Activated naive CD4-positive, alpha-beta T cell treated with anti-CD3 and anti-CD28 coated beads, Interleukin-2, amount 10 ng/mL, durations not matched to agents 7 days and 5 days (primary cell): ENCODE data around the gene GTF2IRD1.
A peak's percentile ranks its signal among the peaks of the same experiment; 100 is the strongest.
"Not testable (repeated sequence)": the region's sequence is repeated elsewhere in the genome, so short reads cannot be mapped to it uniquely, and the experiment has no call there.

Source experiments
- CTCF ChIA-PET: fragments of 350-600 bp; sonication (Branson Sonifier 250); formaldehyde crosslinking; loops from one replicate; lab custom pipeline; 2021; ENCODE audit warnings: antibody characterized with exemption; lab: Charles Lee
- DNase-seq: peaks from one replicate; pipeline ENCODE4 v3.0.0-alpha.2; 2020
- H3K27ac Mint-ChIP-seq: one replicate; pipeline ENCODE4 v1.8.0; 2021; ENCODE audit warnings: mild to moderate bottlenecking, moderate library complexity, mixed read lengths
- H3K27me3 Mint-ChIP-seq: one replicate; pipeline ENCODE4 v1.8.0; 2021; ENCODE audit warnings: mild to moderate bottlenecking, mixed read lengths
- H3K36me3 Mint-ChIP-seq: one replicate; pipeline ENCODE4 v1.8.0; 2021; ENCODE audit warnings: mixed read lengths
- H3K4me1 Mint-ChIP-seq: one replicate; pipeline ENCODE4 v1.8.0; 2021; ENCODE audit warnings: mixed read lengths
- H3K4me3 Mint-ChIP-seq: one replicate; pipeline ENCODE4 v1.8.0; 2021; ENCODE audit warnings: mild to moderate bottlenecking, moderate library complexity, mixed read lengths
- H3K9me3 Mint-ChIP-seq: one replicate; pipeline ENCODE4 v1.8.0; 2021; ENCODE audit warnings: mixed read lengths

Gene GTF2IRD1

GRCh38 chr7:74482197-74482467 is 28.4 kb downstream of the GTF2IRD1 start:
- CTCF ChIA-PET, result no interaction called here
- peaks cover 33% of the 10 kb centered on the region for H3K27me3 Mint-ChIP-seq
- H3K4me1 Mint-ChIP-seq, result peaks cover 3% of the 10 kb centered on the region
- H3K4me3 Mint-ChIP-seq, result no peak overlapping the region
- H3K9me3 Mint-ChIP-seq, result no peaks in the 10 kb centered on the region
- no peaks in the 10 kb centered on the region for H3K36me3 Mint-ChIP-seq
- H3K27ac Mint-ChIP-seq, result no peak overlapping the region
- no peak for DNase-seq

- CTCF ChIA-PET, result no interaction called here
- Mint-ChIP-seq H3K27ac (no peak overlapping the region), H3K4me3 (no peak overlapping the region), H3K4me1 (peaks cover 2% of the 10 kb centered on the region), H3K27me3 (peaks cover 35% of the 10 kb centered on the region), H3K36me3 (no peaks in the 10 kb centered on the region), H3K9me3 (no peaks in the 10 kb centered on the region)
- DNase-seq, result no peak
Observed at GRCh38 chr7:74482629-74483401, 29.1 kb downstream of the GTF2IRD1 start.

- Mint-ChIP-seq H3K27me3 (peaks cover 35% of the 10 kb centered on the region), H3K4me1 (no peaks in the 10 kb centered on the region), H3K4me3 (no peak overlapping the region), H3K36me3 (no peaks in the 10 kb centered on the region), H3K27ac (no peak overlapping the region), H3K9me3 (no peaks in the 10 kb centered on the region)
- no peak for DNase-seq
- CTCF ChIA-PET, result no interaction called here
Observed at GRCh38 chr7:74483402-74484336, 30.0 kb downstream of the GTF2IRD1 start.

- CTCF ChIA-PET, result no interaction called here
Observed at GRCh38 chr7:74485611-74486010, 31.9 kb downstream of the GTF2IRD1 start.

GRCh38 chr7:74488518-74489030 is 34.9 kb downstream of the GTF2IRD1 start:
- H3K9me3 Mint-ChIP-seq, H3K36me3 Mint-ChIP-seq, H3K4me1 Mint-ChIP-seq, H3K27ac Mint-ChIP-seq, CTCF ChIA-PET, H3K4me3 Mint-ChIP-seq, DNase-seq: not testable (repeated sequence)
- peaks cover 27% of the 10 kb centered on the region for H3K27me3 Mint-ChIP-seq

More at GRCh38 chr7:74485611-74486010, 31.9 kb downstream of the GTF2IRD1 start:
- H3K9me3 Mint-ChIP-seq, result no peaks in the 10 kb centered on the region
- H3K4me3 Mint-ChIP-seq, result no peak overlapping the region
- no peak for DNase-seq
- no peaks in the 10 kb centered on the region for H3K4me1 Mint-ChIP-seq
- H3K27ac Mint-ChIP-seq, result no peak overlapping the region
- no peaks in the 10 kb centered on the region for H3K36me3 Mint-ChIP-seq
- H3K27me3 Mint-ChIP-seq, result peaks cover 37% of the 10 kb centered on the region

- Mint-ChIP-seq H3K27me3 (peaks cover 29% of the 10 kb centered on the region), H3K27ac (no peak overlapping the region), H3K9me3 (no peaks in the 10 kb centered on the region), H3K4me1 (no peaks in the 10 kb centered on the region), H3K36me3 (no peaks in the 10 kb centered on the region), H3K4me3 (no peak overlapping the region)
- CTCF ChIA-PET, result no interaction called here
- DNase-seq, result no peak
Observed at GRCh38 chr7:74489997-74490945, 36.6 kb downstream of the GTF2IRD1 start.

- H3K36me3 Mint-ChIP-seq, H3K9me3 Mint-ChIP-seq, H3K27ac Mint-ChIP-seq, H3K4me1 Mint-ChIP-seq, H3K4me3 Mint-ChIP-seq, DNase-seq: not testable (repeated sequence)
- H3K27me3 Mint-ChIP-seq, result peaks cover 30% of the 10 kb centered on the region
- CTCF ChIA-PET, result interaction anchor here (0.6 kb wide), 1 partner anchor 49 kb away, joined by 3 read pairs; no protein-coding TSS in a partner anchor
Observed at GRCh38 chr7:74491490-74491889, 37.8 kb downstream of the GTF2IRD1 start.

- H3K27me3 Mint-ChIP-seq, result peaks cover 20% of the 10 kb centered on the region
- peaks cover 6% of the 10 kb centered on the region for H3K9me3 Mint-ChIP-seq
- H3K4me1 Mint-ChIP-seq, result no peaks in the 10 kb centered on the region
- H3K27ac Mint-ChIP-seq, result no peak overlapping the region
- no peak overlapping the region for H3K4me3 Mint-ChIP-seq
- DNase-seq, result no peak
- CTCF ChIA-PET, result no interaction called here
- H3K36me3 Mint-ChIP-seq, result no peaks in the 10 kb centered on the region
Observed at GRCh38 chr7:74493295-74493694, 39.6 kb downstream of the GTF2IRD1 start.

GRCh38 chr7:74494076-74494548 is 40.4 kb downstream of the GTF2IRD1 start:
- no peak overlapping the region for H3K4me3 Mint-ChIP-seq
- CTCF ChIA-PET, result no interaction called here
- peaks cover 16% of the 10 kb centered on the region for H3K27me3 Mint-ChIP-seq
- no peak for DNase-seq
- peak overlapping the region; percentile 26 for H3K27ac Mint-ChIP-seq
- peaks cover 6% of the 10 kb centered on the region for H3K9me3 Mint-ChIP-seq
- H3K4me1 Mint-ChIP-seq, result no peaks in the 10 kb centered on the region
- H3K36me3 Mint-ChIP-seq, result no peaks in the 10 kb centered on the region

- CTCF ChIA-PET, result no interaction called here
- Mint-ChIP-seq H3K27ac (no peak overlapping the region), H3K4me1 (no peaks in the 10 kb centered on the region), H3K27me3 (peaks cover 7% of the 10 kb centered on the region), H3K9me3 (peaks cover 6% of the 10 kb centered on the region), H3K4me3 (no peak overlapping the region), H3K36me3 (no peaks in the 10 kb centered on the region)
- DNase-seq, result no peak
Observed at GRCh38 chr7:74495112-74496086, 41.7 kb downstream of the GTF2IRD1 start.

GRCh38 chr7:74496272-74496671 is 42.6 kb downstream of the GTF2IRD1 start:
- Mint-ChIP-seq H3K36me3 (no peaks in the 10 kb centered on the region), H3K27ac (no peak overlapping the region)
- no peak for DNase-seq

GRCh38 chr7:74496773-74497172 is 43.1 kb downstream of the GTF2IRD1 start:
- H3K9me3 Mint-ChIP-seq, H3K27me3 Mint-ChIP-seq, H3K27ac Mint-ChIP-seq, H3K36me3 Mint-ChIP-seq, H3K4me1 Mint-ChIP-seq, DNase-seq, H3K4me3 Mint-ChIP-seq: not testable (repeated sequence)
- CTCF ChIA-PET, result interaction anchor here (0.6 kb wide), 1 partner anchor 71 kb away, joined by 3 read pairs; no protein-coding TSS in a partner anchor

More at GRCh38 chr7:74496272-74496671, 42.6 kb downstream of the GTF2IRD1 start:
- Mint-ChIP-seq H3K9me3 (peaks cover 6% of the 10 kb centered on the region), H3K4me1 (no peaks in the 10 kb centered on the region), H3K4me3 (no peak overlapping the region), H3K27me3 (peaks cover 3% of the 10 kb centered on the region)
- CTCF ChIA-PET, result no interaction called here

GRCh38 chr7:74498354-74498753 is 44.6 kb downstream of the GTF2IRD1 start:
- Mint-ChIP-seq H3K4me3 (no peak overlapping the region), H3K4me1 (no peaks in the 10 kb centered on the region), H3K27me3 (peaks cover 3% of the 10 kb centered on the region), H3K9me3 (peaks cover 6% of the 10 kb centered on the region), H3K27ac (no peak overlapping the region), H3K36me3 (no peaks in the 10 kb centered on the region)
- CTCF ChIA-PET, result interaction anchor here (0.7 kb wide), 1 partner anchor 79 kb away, joined by 3 read pairs; no protein-coding TSS in a partner anchor
- no peak for DNase-seq
